Measurements from ENCODE around the gene PDX1.

Gene PDX1

DNA sequence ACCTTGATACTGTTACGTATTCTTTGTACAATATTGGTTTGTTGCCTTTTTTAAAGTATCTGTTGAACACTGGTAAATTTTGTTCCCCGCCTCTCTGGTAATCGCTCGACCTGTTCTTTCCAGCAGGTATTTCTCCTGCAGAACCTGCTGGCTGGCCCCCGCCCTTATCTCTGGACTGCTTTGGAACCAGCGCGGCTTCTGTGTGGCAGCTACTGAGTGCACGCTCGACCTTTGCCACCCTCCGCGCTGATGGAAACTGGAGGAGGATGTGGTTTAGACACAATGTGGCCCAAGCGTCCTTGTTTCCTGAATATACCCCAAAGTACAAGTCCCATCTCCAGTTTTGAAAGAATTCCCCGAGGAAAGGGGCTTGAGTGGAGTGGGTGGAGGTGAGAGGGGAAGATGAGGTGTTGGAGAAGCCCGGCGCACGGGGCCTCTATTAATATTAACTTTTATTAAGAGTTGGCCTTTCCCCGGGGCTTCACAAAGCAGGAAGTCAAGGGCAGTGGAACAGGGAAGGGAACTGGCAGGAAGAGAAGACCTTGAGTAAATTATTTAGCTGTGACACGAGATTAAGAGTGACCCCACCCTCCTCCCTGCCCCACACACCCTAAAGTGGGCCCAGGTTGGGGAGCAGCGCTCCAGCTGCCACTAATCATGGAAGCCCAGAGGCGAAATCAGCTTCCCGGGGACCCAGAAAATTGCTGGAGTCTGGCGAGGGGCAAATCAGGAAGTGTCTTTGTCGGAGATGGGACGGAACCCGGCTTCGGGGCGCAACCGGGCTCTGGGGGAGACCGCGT, 33.3 kb downstream of the PDX1 start:
- H3K9ac ChIP-seq, result no peak overlapping the region
- no peaks in the 10 kb centered on the region for H3K9me3 ChIP-seq (ENCODE audit: control insufficient read depth, low read length)
- TF ChIP-seq, protein P1, sequence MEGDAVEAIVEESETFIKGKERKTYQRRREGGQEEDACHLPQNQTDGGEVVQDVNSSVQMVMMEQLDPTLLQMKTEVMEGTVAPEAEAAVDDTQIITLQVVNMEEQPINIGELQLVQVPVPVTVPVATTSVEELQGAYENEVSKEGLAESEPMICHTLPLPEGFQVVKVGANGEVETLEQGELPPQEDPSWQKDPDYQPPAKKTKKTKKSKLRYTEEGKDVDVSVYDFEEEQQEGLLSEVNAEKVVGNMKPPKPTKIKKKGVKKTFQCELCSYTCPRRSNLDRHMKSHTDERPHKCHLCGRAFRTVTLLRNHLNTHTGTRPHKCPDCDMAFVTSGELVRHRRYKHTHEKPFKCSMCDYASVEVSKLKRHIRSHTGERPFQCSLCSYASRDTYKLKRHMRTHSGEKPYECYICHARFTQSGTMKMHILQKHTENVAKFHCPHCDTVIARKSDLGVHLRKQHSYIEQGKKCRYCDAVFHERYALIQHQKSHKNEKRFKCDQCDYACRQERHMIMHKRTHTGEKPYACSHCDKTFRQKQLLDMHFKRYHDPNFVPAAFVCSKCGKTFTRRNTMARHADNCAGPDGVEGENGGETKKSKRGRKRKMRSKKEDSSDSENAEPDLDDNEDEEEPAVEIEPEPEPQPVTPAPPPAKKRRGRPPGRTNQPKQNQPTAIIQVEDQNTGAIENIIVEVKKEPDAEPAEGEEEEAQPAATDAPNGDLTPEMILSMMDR (IDR thresholded peaks at IDR 0.05), result no peak
- no peak overlapping the region for H3K4me3 ChIP-seq (ENCODE audit: low read depth, low read length)
- H3K4me2 ChIP-seq (ENCODE audit: low read length), result peak overlapping the region; percentile 76
- no peaks in the 10 kb centered on the region for H3K36me3 ChIP-seq (ENCODE audit: control insufficient read depth, insufficient read depth, low read length)
- peaks cover 11% of the 10 kb centered on the region for H3K27me3 ChIP-seq (ENCODE audit: control insufficient read depth, insufficient read depth, low read length)
- H3K4me1 ChIP-seq, result no peaks in the 10 kb centered on the region
- H3K79me2 ChIP-seq, result no peaks in the 10 kb centered on the region
- H2AFZ ChIP-seq, result no peak overlapping the region
- no peak overlapping the region for H3K27ac ChIP-seq

DNA sequence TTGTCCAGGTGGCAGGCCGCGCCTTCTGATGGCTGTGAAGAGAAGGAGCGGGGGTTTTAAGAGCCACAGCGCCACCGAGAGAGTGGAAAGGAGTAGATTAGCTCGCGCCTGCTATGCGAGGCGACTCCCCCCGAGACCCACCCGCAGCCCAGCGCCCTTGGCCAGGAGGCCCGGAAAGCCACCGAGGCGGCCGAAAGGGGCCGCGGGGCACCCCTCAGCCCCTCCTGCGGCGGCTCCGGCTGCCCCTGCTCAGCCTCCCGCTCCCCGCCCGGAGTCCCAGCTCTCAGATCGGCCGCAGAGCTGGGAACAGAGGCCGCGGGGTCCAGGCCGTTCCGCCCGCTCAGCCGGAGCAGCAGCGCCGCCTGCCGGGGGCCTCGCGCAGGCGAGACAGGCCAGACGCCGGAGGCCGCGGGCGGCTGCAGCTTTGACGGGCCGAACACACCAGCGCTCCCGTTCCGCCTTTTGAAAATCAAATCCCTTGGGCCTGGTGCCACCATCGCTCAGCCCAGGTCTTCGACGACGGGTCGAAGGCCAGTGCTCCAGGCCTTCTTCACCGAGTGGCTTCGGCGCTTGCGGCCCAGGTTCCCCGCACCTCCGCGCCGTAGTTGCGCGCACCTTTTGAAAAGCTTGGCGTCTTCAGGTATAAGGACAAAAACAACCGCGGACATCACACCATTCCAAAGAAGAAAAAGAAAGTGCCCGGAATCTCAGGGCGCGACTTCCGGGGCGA, 34.0 kb downstream of the PDX1 start:
- Histone ChIP-seq H3K9ac (no peak overlapping the region), H3K79me2 (no peaks in the 10 kb centered on the region), H3K36me3 (ENCODE audit: control insufficient read depth, insufficient read depth, low read length) (no peaks in the 10 kb centered on the region), H3K9me3 (ENCODE audit: control insufficient read depth, low read length) (no peaks in the 10 kb centered on the region), H3K27me3 (ENCODE audit: control insufficient read depth, insufficient read depth, low read length) (peaks cover 13% of the 10 kb centered on the region), H2AFZ (peak overlapping the region; percentile 50), H3K4me1 (no peaks in the 10 kb centered on the region), H3K4me3 (ENCODE audit: low read depth, low read length) (peak overlapping the region; percentile 45), H3K4me2 (ENCODE audit: low read length) (peak overlapping the region; percentile 76), H3K27ac (no peak overlapping the region)
- TF ChIP-seq, protein P1 (IDR thresholded peaks at IDR 0.05), result peak; percentile 27

DNA sequence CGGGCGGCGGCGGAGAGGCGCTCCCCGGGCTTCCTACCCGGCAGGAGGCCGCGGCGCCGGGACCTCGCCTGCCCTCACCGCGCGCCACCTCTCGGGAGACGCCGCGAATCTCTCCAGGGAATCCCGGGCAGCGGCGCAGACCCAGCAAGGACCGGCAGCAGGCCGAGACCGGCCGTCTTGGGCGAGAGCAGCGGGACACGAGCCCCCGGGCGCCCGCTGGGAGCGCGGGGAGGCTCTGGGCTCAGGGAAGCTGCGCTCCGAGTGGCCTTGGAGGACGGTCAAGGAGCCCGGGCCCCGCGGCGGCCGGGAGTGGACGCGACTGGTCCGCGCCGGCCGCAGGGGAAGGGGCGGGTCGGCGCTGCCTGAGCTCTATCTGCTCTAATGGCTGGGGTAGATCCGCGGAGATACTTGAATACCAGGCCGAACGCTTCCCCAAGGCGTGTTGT, 34.6 kb downstream of the PDX1 start:
- H3K9ac ChIP-seq, result no peak overlapping the region

DNA sequence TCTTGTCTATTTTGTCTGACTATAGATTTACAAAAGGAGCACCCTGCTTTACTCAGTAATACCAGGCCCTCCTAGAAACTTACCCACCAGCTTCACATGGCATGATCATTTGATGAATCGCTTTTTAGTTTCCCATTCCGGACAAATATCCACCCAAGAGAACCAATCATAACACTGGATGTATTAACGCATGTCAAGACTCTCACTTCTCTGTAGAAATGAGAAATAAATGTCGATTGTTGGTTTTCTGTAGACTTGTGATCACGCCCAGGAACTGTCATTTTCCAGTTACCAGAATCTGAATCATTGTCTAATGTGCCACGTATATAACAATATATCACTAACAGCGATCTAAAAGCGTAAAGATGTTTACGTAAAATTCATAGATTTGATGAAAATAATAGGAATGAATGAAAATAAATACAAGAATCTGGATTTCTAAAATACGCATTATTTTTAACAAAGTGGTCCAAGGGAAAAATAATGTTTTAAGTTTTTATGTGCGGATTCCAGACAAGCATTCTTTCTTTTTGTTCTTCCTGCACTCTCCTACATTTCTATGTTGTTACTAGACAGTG, 35.3 kb downstream of the PDX1 start:
- peaks cover 15% of the 10 kb centered on the region for H3K27me3 ChIP-seq (ENCODE audit: control insufficient read depth, insufficient read depth, low read length)
- no peaks in the 10 kb centered on the region for H3K36me3 ChIP-seq (ENCODE audit: control insufficient read depth, insufficient read depth, low read length)
- H3K4me3 ChIP-seq (ENCODE audit: low read depth, low read length), result no peak overlapping the region
- H3K79me2 ChIP-seq, result no peaks in the 10 kb centered on the region
- H3K4me1 ChIP-seq, result no peaks in the 10 kb centered on the region
- H3K27ac ChIP-seq, result no peak overlapping the region
- TF ChIP-seq, protein P1 (IDR thresholded peaks at IDR 0.05), result no peak
- no peaks in the 10 kb centered on the region for H3K9me3 ChIP-seq (ENCODE audit: control insufficient read depth, low read length)
- H3K4me2 ChIP-seq (ENCODE audit: low read length), result no peak overlapping the region
- no peak overlapping the region for H2AFZ ChIP-seq
- H3K9ac ChIP-seq, result no peak overlapping the region

More for the DNA sequence above, 34.6 kb downstream of the PDX1 start:
- no peaks in the 10 kb centered on the region for H3K36me3 ChIP-seq (ENCODE audit: control insufficient read depth, insufficient read depth, low read length)
- no peak overlapping the region for H3K27ac ChIP-seq
- H2AFZ ChIP-seq, result no peak overlapping the region
- H3K79me2 ChIP-seq, result no peaks in the 10 kb centered on the region
- TF ChIP-seq, protein P1 (IDR thresholded peaks at IDR 0.05), result no peak
- H3K4me2 ChIP-seq (ENCODE audit: low read length), result peak overlapping the region; percentile 76
- H3K9me3 ChIP-seq (ENCODE audit: control insufficient read depth, low read length), result no peaks in the 10 kb centered on the region
- H3K4me1 ChIP-seq, result no peaks in the 10 kb centered on the region
- peak overlapping the region; percentile 45 for H3K4me3 ChIP-seq (ENCODE audit: low read depth, low read length)
- peaks cover 15% of the 10 kb centered on the region for H3K27me3 ChIP-seq (ENCODE audit: control insufficient read depth, insufficient read depth, low read length)

Measured in parathyroid adenoma (tissue), 2 donors.